Right lung (tissue), 5 donors: Measurements from ENCODE around the gene PLAC9. TPM values are rescaled to one million over a fixed set of nuclear protein-coding genes. Genes with fewer than 3 reads are reported as not detected.

Experiments
- DNase-seq, 2 donors: peaks; one replicate each; pipeline ENCODE4 v3.0.0-alpha.2; 2013
- polyA plus RNA-seq, 5 donors: library from polyadenylated mRNA; unstranded; fragments of 120-200 nt; gene quantifications; one replicate each; pipeline versions ENCODE4 v1.2.1 to v1.2.3, GENCODE V29; 2013; ENCODE audit warnings: inconsistent platforms in 1 of 5, low replicate concordance in 1 of 5; ENCODE audit not compliant: insufficient read length in 5 of 5, insufficient read depth in 1 of 5

The PLAC9 gene
- polyA plus RNA-seq, 5 donors: 36.3 to 87.9 (median 53.0) TPM

DNA sequence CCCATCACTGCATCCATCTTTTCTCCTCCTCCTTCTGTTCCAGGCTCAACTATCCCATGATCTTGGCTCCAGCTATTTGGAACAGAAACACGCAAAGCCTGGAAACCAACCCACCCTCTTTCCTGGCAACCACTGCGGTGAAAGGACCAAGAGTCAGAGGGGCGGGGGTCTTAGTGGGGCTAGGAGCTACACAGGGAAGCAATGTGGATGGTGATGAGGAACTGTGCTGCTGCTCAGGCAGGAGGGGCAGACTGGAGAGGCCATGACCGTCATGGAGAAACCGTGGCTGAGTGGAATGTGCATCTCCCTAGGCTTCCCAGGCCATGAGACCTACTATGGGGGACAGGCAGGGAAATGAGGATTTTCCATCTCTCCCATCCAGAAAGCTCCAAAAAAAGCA is 25.6 kb downstream of the PLAC9 start:
- DNase-seq: peak in 1 of 2 donors; percentile 16

DNA sequence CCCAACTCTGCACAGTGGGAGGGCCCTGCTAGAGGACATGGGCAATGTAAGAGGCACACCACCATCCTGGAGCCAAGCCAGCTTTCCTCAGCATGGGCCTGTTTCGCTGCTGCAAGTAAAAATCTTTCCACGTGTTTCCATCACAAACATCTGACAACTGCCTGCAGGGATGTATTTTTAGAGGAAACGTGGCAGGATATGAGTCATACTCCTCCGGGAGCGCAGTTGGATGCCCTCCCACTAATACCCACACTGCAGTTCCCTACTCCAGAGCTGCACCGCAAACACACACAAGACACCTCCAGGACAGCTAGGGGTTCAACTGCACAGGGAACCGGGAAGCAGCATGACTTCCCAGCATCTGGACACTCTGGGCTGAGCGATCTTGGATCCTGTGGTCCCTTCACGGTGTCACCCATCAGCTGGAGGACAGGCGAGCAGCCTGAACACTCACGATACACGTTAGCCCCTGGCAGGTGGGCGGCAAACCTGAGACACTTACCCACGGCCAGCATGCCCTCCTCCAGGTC is 26.1 kb downstream of the PLAC9 start:
- peak; percentile 50 to 72 for DNase-seq

DNA sequence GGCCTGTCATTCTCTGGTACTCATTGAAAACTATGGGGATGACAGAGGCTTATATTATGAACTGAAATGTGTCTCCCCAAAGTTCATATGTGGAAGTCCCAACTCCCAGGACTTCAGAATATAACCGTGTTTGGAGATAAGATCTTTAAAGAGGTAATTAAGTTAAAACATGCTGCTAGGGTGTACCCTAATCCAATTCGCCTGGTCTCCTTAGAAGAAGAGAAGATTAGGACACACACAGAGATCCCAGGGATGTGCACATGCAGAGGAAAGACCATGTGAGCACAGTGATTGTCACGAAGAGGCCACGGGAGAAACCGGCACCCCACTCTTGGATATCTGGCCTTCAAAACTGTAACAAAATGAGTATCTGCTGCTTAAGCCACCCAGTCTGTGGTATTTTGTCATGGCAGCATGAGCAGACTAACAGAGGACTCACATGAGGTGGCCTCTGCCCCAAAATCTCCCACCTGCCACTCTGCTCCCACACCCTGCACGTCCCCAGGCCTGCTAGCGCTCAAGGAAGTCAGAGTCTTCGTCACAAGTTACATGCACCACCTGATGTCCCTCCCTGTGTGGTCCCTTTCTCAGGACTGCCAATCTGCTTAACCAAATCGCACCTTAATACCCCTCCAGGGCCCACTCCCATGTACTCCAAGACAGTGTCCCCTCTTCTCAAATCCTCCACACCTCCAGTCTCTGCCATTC is 26.8 kb downstream of the PLAC9 start:
- DNase-seq: no peak

DNA sequence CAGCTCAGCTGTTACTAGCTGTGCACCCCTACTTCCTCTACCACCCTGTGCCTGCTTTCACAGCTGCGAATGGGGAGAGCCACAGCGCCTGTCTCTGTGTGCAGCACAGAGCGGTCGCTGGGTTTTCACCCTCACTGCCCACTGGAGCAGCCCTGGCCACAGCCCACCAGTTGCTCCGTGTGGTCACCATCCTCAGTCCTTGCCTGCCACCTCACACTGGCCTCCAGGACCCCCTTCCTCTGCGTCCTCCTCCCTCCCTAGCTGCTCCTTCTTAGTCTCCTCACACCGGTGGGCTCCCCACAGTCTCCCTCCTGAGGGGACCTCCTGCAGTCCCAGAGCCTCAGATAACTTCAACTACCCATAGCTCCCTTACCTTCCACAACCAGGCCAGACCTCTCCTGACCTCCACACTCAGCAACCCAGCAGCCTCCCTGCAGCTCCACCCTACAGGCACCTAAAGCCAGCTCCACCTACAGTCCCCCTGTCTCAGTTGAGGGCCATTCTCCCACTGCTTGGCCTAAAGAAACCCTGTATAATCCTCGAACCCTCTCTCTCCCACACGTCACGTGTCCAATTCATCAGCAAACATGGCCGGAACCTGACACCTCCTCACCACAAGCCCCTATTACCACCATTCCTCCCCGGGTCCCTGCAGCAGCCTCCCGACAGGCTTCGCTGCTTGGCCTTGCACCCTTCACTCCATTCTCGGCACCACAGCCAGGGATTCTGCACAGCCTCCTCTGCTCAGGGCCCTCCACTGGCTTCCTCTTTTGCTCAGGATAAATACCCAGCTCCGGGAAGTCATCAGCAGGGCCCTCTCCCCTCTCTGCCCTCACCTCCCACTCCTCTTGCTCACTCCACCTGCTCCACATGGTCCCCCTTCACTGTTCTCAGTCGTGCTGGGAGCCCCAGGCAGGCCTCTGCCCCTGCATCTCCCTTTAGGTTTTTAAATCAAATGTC is 28.1 kb downstream of the PLAC9 start:
- DNase-seq: no peak

DNA sequence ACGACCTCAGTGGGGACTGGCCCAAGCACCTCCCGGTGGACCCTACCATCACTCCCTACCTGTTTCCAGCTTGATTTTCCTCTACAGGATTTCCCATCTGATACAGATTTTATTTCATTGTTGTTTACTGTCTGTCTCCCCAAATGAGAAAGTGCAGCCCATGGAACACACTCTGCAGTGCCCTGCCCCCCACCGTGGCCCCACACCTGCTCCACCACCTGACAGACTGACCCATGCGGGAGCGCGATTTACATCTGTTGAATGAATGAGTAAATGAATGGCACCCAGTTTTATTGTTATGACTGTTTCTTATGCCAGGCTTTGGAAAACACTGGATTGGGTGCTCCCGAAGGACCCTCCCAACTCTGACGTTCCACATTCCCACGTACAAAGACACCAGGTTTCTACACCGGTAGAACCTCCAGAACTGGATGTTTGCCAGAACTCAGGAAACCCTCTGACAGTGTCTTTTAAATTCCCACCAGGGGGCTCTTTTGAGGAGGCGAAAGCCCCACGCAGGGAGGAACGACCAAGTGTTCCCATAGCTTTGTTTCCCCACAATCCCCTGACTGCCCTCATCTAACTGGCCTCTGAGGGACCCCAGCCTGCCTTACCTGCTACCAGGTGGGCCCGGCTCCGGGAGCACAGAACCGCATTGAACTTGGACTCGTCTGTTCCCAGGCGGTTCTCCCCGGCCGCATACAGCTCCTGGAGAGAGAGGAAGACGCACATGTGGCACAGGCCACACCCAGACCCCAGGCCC is 29.0 kb downstream of the PLAC9 start:
- DNase-seq: no peak

DNA sequence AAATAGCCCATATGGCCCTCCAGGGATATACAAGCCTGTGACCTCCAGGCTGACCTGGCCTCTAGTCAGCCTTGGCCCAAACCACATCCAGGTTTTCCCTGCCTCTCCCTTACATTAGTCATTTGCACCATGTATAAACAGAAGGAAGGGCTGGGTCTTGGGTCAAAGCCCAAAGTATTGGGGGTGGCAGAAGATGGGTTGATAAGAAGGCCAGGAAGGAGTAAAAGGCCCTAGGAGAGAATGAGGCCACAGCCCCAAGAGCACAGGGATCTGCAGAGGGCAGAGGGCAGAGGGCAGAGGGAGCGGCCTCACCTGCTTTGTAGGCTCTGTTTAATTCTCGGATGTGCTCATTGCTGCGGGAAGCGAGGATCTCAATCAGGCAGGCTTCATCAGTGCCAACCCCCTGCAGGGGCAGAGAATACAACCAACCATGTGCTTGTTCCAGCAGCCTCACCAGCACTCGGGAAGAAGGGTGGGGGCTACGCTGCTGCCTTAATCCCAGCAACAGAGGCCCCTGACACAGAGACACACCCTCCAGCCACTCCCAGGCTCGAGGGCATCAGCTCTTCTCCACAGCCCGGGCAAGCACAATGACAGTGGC is 31.3 kb downstream of the PLAC9 start:
- no peak for DNase-seq

DNA sequence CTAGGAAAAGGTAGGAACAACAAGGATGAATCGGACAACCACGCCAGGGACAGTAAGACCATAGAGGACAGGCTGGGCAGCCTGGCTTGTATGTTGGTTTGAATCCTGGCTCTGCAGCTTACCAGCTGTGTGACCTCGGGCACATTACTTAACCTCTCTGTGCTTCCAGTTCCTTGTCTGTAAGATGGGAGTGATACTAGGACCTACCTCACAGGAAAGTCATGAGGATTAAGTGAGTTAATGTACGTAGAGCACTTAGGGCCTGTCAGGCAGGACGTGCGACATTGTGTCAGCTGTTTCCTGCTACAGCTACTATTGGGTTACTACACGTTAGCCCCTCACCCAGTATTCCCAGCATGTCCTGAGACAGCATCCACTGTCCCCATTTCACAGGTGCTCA is 32.1 kb downstream of the PLAC9 start:
- DNase-seq: no peak

DNA sequence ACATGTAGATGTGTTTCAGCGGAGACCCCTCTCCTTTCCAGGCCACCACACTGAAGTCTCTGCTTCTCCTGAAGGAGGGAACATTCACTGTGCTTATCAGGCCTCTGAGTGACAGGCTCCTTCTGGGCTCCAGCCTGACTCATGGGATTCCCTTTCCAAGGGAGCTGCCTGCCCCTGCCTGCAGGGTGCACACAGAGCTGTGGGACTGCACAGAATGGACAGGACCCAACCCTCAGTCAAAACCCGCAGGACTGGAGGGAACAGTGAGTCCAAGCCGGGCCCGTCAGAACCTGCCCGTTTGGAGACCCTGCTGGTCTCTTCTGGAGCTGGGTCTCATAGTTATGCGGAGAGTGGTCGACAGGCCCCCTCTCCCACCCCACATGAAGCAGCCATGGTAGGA is 32.6 kb downstream of the PLAC9 start:
- no peak for DNase-seq

DNA sequence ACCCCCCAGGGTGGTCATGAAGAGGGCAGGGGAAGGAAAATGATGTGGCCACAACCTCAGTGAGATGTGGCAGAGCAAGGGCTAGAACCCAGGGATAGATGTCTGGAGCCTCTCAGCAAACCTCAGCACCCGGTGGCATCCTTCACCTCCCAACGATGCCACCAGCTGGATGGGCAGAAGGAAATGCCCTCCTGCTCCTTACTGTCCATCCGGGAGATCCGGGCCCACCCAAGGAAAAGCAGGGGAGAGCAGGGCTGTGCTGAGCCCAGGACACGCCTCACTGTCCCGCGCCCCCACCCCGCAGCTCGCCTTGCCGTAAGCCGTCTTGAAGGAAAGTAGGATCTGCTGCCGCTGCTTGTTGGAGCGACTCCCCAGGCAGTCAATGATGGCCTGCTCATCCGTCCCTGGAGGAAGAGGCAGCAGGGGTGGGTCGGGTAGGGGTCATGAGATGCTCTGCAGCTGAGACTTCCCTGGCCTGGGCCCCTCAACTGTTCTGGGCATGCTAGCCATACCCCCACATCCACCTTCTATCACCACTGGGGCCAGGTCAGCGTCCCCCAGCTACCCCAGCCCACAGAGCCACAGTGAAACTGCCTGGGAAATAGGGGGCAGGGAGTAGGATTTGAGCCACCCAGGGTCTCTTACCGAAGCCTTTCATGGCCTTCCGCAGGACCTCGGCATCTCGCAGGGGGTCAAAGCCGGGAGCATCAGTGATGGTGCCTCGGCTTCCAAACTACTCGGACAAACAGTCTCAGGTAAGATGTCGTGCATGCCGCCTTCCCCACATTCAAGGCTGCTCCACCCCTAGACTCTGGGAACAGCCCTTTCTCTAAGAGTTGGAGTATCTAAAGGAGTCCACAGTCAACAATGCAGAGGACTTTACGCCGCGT is 34.3 kb downstream of the PLAC9 start:
- DNase-seq: no peak

DNA sequence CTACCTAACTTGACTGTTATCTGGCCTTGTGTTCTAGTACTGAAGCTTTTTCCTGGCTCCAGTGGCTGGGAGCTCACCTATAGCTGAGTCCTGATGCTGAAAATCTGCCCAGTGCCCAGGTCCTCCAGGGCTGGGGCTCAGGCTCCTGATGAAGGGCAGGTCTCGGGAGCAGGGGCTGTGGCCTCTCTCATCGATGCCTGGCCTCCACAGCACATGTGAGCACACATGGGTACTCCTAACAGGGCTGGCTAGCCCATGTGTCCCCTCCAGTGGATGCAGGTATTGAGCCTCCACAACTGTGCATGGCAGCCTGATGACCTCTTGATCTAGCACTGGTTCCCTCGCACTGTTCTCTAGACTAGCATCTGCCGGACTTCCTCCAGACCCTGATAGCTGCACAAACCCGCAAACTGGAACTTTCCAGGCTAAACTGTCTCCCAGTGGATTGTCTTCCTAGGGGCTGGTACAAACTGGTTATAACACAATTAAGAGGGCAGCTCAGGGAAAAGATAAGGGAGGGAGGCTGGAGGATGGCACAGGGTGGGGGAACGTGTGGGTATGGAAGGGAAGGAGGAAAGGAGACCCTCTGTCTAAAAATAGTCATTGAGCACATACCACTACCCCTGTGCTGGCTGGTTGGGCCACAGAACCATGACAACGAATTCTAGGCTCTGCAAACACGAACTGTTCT is 35.1 kb downstream of the PLAC9 start:
- DNase-seq: no peak

DNA sequence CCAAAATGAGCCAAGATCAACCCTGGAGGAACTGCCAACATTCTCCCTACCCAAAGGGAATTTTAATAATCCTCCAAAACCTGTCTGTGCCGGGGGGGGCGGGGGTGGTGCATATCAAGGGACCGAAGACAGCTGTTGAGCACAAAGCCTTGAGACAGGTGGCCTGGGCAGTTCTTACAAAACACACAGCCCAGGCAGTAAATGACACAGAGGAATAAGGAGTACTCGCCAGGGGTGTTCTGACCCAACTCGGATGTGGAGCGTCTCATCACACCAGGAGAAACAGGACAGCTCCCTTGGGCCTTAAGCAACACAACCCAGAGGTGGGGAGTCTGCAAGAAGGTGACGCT is 35.6 kb downstream of the PLAC9 start:
- DNase-seq: no peak

DNA sequence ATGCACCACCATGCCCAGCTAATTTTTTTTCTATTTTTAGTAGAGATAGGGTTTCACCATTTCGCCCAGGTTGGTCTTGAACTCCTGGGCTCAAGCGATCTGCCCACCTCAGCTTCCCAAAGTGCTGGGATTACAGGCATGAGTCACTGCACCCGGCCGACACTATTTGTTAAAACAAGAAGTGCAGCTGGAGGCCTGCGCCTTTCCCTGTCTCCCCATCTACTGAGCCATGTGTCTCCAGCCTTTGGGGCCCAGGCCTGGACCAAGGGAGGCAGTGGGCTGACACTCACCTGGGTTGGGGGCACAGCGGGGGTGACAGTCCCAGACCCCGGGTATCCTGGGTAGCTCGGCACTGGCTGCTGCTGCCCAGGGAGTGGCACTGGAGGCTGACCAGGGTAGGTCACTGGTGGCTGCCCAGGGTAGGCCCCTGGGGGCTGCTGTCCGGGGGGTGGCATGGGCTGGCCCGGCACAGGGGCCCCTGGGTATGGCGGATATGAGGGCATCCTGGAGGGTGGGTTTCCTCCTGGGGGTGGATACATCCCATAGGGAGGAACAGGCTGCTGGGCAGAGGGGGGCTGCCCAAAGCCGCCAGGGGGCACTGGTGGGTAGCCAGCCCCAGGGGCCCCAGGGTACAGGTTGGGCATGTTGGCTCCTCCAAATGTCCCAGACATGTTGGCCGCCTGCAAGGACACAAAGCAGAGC is 36.3 kb downstream of the PLAC9 start:
- DNase-seq: no peak

DNA sequence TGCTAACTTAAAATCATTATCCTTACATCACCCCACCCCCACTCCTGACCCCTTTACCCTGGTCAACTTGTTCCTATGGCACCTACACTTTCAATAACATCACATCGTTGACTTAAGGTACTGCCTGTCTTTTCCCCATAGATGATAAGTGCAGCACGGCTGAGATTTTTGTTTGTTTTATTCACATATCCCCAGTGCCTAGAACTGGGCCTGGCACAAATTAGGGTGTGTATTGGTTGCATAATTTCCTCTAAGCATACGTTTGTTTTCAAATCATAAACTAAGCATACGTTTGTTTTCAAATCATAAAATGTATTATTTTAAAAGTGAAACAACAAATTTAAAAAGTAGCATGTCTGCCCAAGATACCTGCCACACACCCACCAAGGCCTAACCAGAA is 37.5 kb downstream of the PLAC9 start:
- no peak for DNase-seq

DNA sequence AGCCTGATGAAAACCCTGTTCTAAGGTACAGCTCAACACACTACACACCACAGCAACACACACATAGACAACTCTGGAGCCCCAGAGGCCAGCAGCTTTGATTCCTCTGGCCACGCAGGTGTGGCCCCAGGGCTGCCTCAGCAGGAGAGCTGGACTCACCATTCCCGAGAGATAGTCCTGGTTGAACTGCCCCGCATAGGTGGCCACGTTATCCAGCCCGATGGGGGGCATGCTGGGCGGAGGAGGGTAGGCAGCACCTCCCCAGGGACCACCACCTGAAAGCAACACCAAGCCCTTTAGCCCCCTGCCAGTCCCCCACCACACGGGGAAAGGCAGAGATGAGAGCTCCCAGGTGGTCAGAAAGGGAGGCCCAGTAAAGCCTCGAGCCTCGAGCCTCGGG is 38.1 kb downstream of the PLAC9 start:
- no peak for DNase-seq

DNA sequence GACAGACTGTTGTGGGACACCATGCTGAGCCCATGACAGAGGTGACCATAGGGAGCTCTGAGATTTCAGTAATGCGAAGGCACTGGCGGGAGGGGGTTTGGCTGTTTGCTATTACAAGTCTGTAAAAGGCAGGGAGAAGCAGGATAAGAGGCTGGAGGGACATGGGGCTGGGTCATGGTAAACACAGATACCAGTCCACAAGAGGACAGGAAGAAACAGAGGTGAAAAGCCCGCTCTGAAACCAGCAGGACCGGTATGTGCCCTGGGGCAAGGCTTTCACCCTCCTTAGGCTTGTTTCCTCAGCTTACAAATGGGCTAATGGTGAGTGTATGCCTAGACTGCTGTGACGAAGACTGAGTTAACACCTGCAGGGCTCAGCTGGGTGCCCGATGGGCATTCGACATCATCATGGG is 38.7 kb downstream of the PLAC9 start:
- DNase-seq: no peak

DNA sequence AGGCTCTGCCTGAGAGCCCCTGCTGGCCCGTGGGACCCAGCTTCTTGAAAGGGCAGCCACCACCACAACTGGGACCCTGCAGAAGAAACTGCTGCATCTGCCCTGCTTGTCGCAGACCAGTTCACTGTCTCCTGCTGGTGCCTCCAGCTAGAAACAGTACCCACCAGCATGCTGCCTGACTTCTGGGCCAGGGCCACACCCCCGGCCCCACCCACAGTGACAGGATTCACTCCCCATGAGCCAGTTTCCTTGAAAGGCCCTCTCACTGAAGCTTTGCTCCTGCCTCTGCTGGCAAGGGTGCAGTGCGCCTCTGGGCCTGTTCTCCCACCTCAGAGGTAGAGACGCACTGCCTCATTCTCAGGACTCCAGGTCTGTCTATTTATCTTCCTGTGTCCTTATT is 40.4 kb downstream of the PLAC9 start:
- no peak for DNase-seq

DNA sequence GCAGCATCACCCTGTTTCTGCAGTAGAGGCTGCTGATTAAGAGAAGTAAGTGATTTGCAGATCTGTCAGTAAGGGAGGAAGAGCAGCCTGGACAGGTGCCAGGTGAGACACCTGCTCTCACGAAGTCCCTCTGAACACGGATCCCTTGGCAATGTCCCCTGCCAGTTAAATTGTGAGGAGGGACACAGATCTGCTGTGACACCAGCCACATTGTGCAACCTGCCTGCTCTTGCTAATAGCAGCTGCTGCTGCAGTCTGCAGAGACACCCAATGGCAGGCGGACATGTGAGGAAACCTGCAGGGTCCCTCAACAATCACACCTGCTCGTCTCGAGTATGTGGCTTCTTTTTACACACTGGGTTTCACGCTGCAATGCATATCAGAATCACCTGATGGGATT is 40.9 kb downstream of the PLAC9 start:
- DNase-seq: no peak

DNA sequence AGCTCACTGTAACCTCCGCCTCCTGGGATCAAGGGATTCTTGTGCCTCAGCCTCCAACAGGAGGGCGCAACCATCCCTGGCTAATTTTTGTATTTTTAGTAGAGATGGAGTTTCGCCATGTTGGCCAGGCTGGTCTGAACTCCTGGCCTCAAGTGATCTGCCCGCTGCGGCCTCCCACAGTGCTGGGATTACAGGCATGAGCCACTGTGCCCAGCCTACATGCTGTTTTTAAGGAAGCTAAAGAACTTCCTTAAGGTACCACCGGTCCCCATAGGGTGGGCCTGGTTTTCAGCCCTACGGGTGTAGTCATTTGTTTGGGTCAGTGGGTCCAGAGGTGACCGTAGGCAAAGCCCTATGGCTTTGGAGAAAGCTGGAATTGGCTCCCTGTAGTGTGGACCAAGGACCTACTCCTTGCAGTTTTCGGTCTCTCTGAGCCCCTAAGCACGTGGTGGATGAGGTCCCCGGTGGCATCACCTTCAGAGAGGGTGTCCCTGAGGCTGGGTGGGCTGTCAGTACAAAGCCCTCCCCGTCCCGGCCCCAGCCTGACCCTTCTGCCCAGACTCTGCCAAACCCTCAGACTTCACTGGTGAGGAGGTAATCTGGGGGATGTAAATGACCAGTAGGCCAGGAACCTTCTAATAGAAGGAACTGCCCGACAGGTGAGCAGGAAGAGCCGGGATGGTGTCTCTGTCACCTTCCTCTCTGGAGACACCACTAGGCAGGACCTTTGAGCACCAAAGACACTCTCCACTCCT is 42.3 kb downstream of the PLAC9 start:
- no peak for DNase-seq

DNA sequence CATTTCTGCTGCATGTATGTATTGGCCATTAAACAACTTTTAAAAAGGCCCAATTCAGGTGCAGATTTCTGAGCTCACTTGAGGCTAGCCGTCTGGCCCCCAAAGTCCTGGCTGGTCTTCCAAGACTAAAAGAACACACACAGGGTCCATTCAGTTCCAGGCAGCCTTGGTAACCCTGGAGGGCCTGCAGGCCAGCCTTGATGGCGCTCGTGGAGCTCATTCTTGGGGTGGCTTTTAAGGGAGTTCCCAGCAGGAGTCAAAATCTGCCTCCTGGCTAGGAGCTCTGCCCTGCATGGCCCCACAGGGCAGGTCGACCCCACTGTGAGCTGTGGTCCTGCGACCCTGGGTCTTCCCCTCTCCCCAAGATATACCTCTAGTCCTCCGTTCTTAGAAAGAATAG is 44.0 kb downstream of the PLAC9 start:
- no peak for DNase-seq
